H1 (cell line): Measurements from ENCODE around the gene HMCES. TPM values are rescaled to one million over a fixed set of nuclear protein-coding genes. Genes with fewer than 3 reads are reported as not detected.

Experiments used
- CTCF ChIA-PET: fragments of 300-600 bp; sonication (Branson Sonifier 250); formaldehyde crosslinking; loops from one replicate; lab custom pipeline; 2021; ENCODE audit not compliant: partially characterized antibody; lab: Charles Lee
- POLR2A ChIA-PET: fragments of 300-600 bp; sonication (Branson Sonifier 250); formaldehyde crosslinking; loops from one replicate; lab custom pipeline; 2021; ENCODE audit warnings: inconsistent platforms; ENCODE audit not compliant: partially characterized antibody; lab: Charles Lee
- DNase-seq, 2 experiments: peaks; one replicate each; pipeline versions ENCODE4 v3.0.0 to v3.0.0-alpha.2; 2010 to 2022; ENCODE audit warnings: low spot score in 2 of 2, low read depth in 1 of 2, mixed read lengths in 1 of 2
- FAIRE-seq: peaks from 2 replicates; lab custom pipeline; 2011; peaks lifted over from hg19 to GRCh38; lab: Jason Lieb, UNC
- H2AFZ ChIP-seq: 2 replicates; pipeline ENCODE4 v1.8.1; 2012; ENCODE audit warnings: low read length, inconsistent platforms
- H2AK5ac ChIP-seq: 2 replicates; pipeline ENCODE4 v1.6.1; 2013; ENCODE audit warnings: low read depth, low read length
- H2BK120ac ChIP-seq: replicated peaks from 2 replicates; pipeline ENCODE3; 2013; ENCODE audit warnings: low read depth, low read length, inconsistent platforms
- H2BK12ac ChIP-seq: 2 replicates; pipeline ENCODE4 v1.6.1; 2013; ENCODE audit warnings: low read depth, low read length
- H2BK15ac ChIP-seq: 2 replicates; pipeline ENCODE4 v1.6.1; 2013; ENCODE audit warnings: low read length
- H2BK20ac ChIP-seq: 2 replicates; pipeline ENCODE4 v1.6.1; 2013; ENCODE audit warnings: low read length
- H2BK5ac ChIP-seq: 2 replicates; pipeline ENCODE4 v1.6.1; 2013; ENCODE audit warnings: low read depth, low read length
- H3K14ac ChIP-seq: 2 replicates; pipeline ENCODE4 v1.6.1; 2013; ENCODE audit warnings: inconsistent platforms; ENCODE audit not compliant: insufficient read length
- H3K18ac ChIP-seq: 2 replicates; pipeline ENCODE4 v1.6.1; 2013; ENCODE audit warnings: low read length; ENCODE audit errors: extremely low read depth
- H3K23ac ChIP-seq: 2 replicates; pipeline ENCODE4 v1.6.1; 2013; ENCODE audit warnings: inconsistent platforms; ENCODE audit not compliant: insufficient read length
- H3K23me2 ChIP-seq: 2 replicates; pipeline ENCODE4 v1.6.1; 2013; ENCODE audit warnings: low read depth, low read length
- H3K27ac ChIP-seq: 2 replicates; pipeline ENCODE4 v1.6.1; 2011; ENCODE audit warnings: low read depth, low read length, inconsistent platforms
- H3K27me3 ChIP-seq, 4 experiments: replicated peaks in 1 of 4; 1 replicate in 1 of 4; 2 replicates in 3 of 4; pipeline versions ENCODE4 v1.6.1 to v1.8.1; 2011 to 2013; ENCODE audit warnings: low read length in 3 of 4, mild to moderate bottlenecking in 3 of 4, inconsistent platforms in 2 of 4, mixed read lengths in 2 of 4, moderate library complexity in 1 of 4; ENCODE audit not compliant: control insufficient read depth in 3 of 4, insufficient read depth in 3 of 4; ENCODE audit errors: extremely low read depth in 1 of 4
- H3K36me3 ChIP-seq, 4 experiments: 2 replicates each; pipeline versions ENCODE4 v1.6.1 to v1.8.1; 2011 to 2013; ENCODE audit warnings: mild to moderate bottlenecking in 4 of 4, low read length in 3 of 4, moderate library complexity in 2 of 4, control low read depth in 1 of 4, inconsistent platforms in 1 of 4; ENCODE audit not compliant: insufficient read depth in 4 of 4, control insufficient read depth in 2 of 4
- H3K4ac ChIP-seq: replicated peaks from 2 replicates; pipeline ENCODE3; 2013; ENCODE audit warnings: low read length, low read depth, mixed read lengths, inconsistent platforms; ENCODE audit not compliant: insufficient read length
- H3K4me1 ChIP-seq, 4 experiments: replicated peaks in 1 of 4; 1 replicate in 1 of 4; 2 replicates in 3 of 4; pipeline versions ENCODE4 v1.6.1 to v1.8.1; 2011 to 2013; ENCODE audit warnings: low read length in 3 of 4, inconsistent platforms in 2 of 4, mixed read lengths in 1 of 4; ENCODE audit not compliant: insufficient read depth in 4 of 4, control insufficient read depth in 3 of 4
- H3K4me2 ChIP-seq, 2 experiments: 2 replicates each; pipeline versions ENCODE4 v1.6.1 to v1.8.1; 2011 to 2013; ENCODE audit warnings: low read depth in 2 of 2, low read length in 2 of 2, control low read depth in 1 of 2, inconsistent platforms in 1 of 2, mild to moderate bottlenecking in 1 of 2; ENCODE audit not compliant: insufficient read depth in 1 of 2
- H3K4me3 ChIP-seq, 4 experiments: fragments of 200-600, 300-600 bp in 1 of 4; sonication (generic), shearing (Covaris generic), sonication (Bioruptor Twin) in 1 of 4; 2 replicates each; pipeline versions ENCODE4 v1.5.1 to v1.8.1; 2011 to 2016; ENCODE audit warnings: low read length in 4 of 4, low read depth in 3 of 4, control low read depth in 2 of 4, inconsistent platforms in 2 of 4, mild to moderate bottlenecking in 2 of 4, mixed read lengths in 1 of 4, moderate library complexity in 1 of 4; ENCODE audit not compliant: insufficient read depth in 2 of 4; ENCODE audit errors: extremely low read depth in 1 of 4
- H3K56ac ChIP-seq: replicated peaks from 2 replicates; pipeline ENCODE3; 2013; ENCODE audit warnings: low read depth, mild to moderate bottlenecking, mixed read lengths, low read length, inconsistent platforms; ENCODE audit not compliant: insufficient read length
- H3K79me1 ChIP-seq: 2 replicates; pipeline ENCODE4 v1.6.1; 2013; ENCODE audit warnings: low read depth, low read length, control low read depth
- H3K79me2 ChIP-seq, 2 experiments: 2 replicates each; pipeline versions ENCODE4 v1.6.1 to v1.8.1; 2012 to 2013; ENCODE audit warnings: low read length in 2 of 2, mild to moderate bottlenecking in 2 of 2, inconsistent platforms in 1 of 2; ENCODE audit not compliant: insufficient read depth in 2 of 2, control insufficient read depth in 1 of 2
- H3K9ac ChIP-seq, 4 experiments: replicated peaks in 1 of 4; 1 replicate in 1 of 4; 2 replicates in 3 of 4; pipeline versions ENCODE4 v1.6.1 to v1.8.1; 2011 to 2013; ENCODE audit warnings: low read depth in 3 of 4, low read length in 3 of 4, control low read depth in 2 of 4, mild to moderate bottlenecking in 2 of 4, moderate library complexity in 2 of 4, inconsistent platforms in 1 of 4; ENCODE audit errors: extremely low read depth in 1 of 4
- H3K9me3 ChIP-seq, 2 experiments: 2 replicates each; pipeline versions ENCODE4 v1.6.1 to v1.8.1; 2012 to 2013; ENCODE audit warnings: mild to moderate bottlenecking in 2 of 2, moderate library complexity in 2 of 2, control low read depth in 1 of 2, inconsistent platforms in 1 of 2, low read depth in 1 of 2, low read length in 1 of 2, mixed read lengths in 1 of 2; ENCODE audit not compliant: insufficient read depth in 2 of 2
- H4K20me1 ChIP-seq, 2 experiments: replicated peaks in 1 of 2; 2 replicates each; pipeline versions ENCODE3 to v1.8.1; 2011 to 2013; ENCODE audit warnings: inconsistent platforms in 2 of 2, low read length in 2 of 2, mild to moderate bottlenecking in 1 of 2; ENCODE audit not compliant: insufficient read depth in 2 of 2, control insufficient read depth in 1 of 2
- H4K5ac ChIP-seq: 2 replicates; pipeline ENCODE4 v1.6.1; 2013; ENCODE audit warnings: low read length, low read depth, mixed read lengths, inconsistent platforms; ENCODE audit not compliant: insufficient read length
- H4K8ac ChIP-seq: 2 replicates; pipeline ENCODE4 v1.8.0; 2013; ENCODE audit warnings: mild to moderate bottlenecking, moderate library complexity, low read length, inconsistent platforms; ENCODE audit not compliant: insufficient read depth; ENCODE audit errors: extremely low read depth
- H4K91ac ChIP-seq: replicated peaks from 2 replicates; pipeline ENCODE3; 2013; ENCODE audit warnings: low read length, mixed read lengths, inconsistent platforms; ENCODE audit not compliant: insufficient read length
- SP2 ChIP-seq: IDR thresholded peaks from 2 replicates; pipeline ENCODE4 v1.6.1; 2012; ENCODE audit warnings: mild to moderate bottlenecking, low read length, inconsistent platforms
- WGBS, 2 experiments: shearing (Covaris generic) in 1 of 2; methylation state at CpG; one replicate each; pipeline versions ENCODE4 v1.1.6 to v1.1.7; 2013 to 2015; ENCODE audit warnings: low lambda C conversion rate in 2 of 2, mixed read lengths in 2 of 2, inconsistent platforms in 1 of 2, low coverage in 1 of 2, missing lambda C conversion rate in 1 of 2; ENCODE audit not compliant: insufficient replicate concordance in 2 of 2, insufficient coverage in 1 of 2, insufficient read length in 1 of 2; ENCODE audit errors: extremely low coverage in 1 of 2, missing lambda C conversion rate in 1 of 2; 5-methylcytosine and 5-hydroxymethylcytosine counted together
- polyA plus RNA-seq, 7 experiments: library from polyadenylated mRNA; depleted of rRNA in 3 of 7; stranded (reverse) in 5 of 7; unstranded in 2 of 7; fragments of >200 nt in 5 of 7; fragments of 200-250 nt in 2 of 7; gene quantifications; 1 replicate in 5 of 7; 2 replicates in 1 of 7; 4 replicates in 1 of 7; pipeline versions ENCODE4 v1.2.1 to v1.2.3, GENCODE V29; 2011 to 2013; ENCODE audit warnings: missing spikeins in 2 of 7, mixed read lengths in 2 of 7
- total RNA-seq: library from RNA; stranded (reverse); fragmentation: NEBNext Ultra II Directional; extraction: Animal tissue kit (Norgen Biotek cat#: 25700); gene quantifications from 2 replicates; pipeline ENCODE4 v1.2.1, GENCODE V29; 2021

Gene HMCES
- total and polyA plus RNA-seq, 2 of the 8 experiments (the other 6 are each of a cell fraction or from before 2014, with no cell fraction given) = 27.6 to 49.5 TPM

DNA sequence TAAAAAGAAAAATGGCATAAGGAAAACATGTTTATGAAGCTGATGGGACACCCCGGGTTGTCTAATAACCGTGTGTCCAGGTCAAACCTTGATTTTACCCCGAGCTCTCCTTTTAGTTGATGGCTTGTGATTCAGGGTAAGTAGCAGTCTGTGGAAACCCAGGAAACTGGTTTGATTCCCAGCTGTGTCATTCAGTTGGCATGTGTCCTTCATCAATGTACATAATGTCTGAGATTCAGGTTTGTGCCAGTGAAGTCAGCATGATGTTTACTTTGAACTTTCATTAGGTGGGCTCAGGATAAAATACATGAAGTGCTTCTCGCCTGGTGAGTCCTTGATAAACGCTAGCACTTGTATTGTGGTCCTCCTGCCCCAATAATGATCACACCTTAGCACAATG is 33.5 kb upstream of the HMCES start:
- no peak for FAIRE-seq
- no peak overlapping the region for H3K56ac ChIP-seq
- H2BK120ac ChIP-seq = no peak overlapping the region
- H2BK12ac ChIP-seq = no peak overlapping the region
- H3K4me2 ChIP-seq = no peak overlapping the region
- H3K4me3 ChIP-seq = no peak overlapping the region
- no peak overlapping the region for H2AFZ ChIP-seq
- H3K18ac ChIP-seq = no peak overlapping the region
- no peaks in the 10 kb centered on the region for H3K9me3 ChIP-seq
- H4K20me1 ChIP-seq = peaks cover 0 to 1% of the 10 kb centered on the region in 2 experiments
- DNase-seq = no peak
- H3K27me3 ChIP-seq = no peaks in the 10 kb centered on the region
- peaks cover 1 to 3% (median 2%) of the 10 kb centered on the region in 4 experiments; a peak in 5 of 7 replicates for H3K4me1 ChIP-seq
- ChIA-PET POLR2A (interaction anchor here (0.8 to 4.4 kb wide), 10 partner anchors 17 to 82 kb away, joined by 3 to 39 read pairs (median 4); partner anchors contain the start of gene CNBP), CTCF (interaction anchor here (0.5 to 4.6 kb wide), 60 partner anchors 9 to 369 kb away, joined by 3 to 45 read pairs (median 4); partner anchors contain the start of genes CNBP and GP9)
- peaks cover 9% of the 10 kb centered on the region for H3K23me2 ChIP-seq
- peaks cover 0 to 7% of the 10 kb centered on the region in 2 experiments; a peak in 3 of 4 replicates for H3K79me2 ChIP-seq
- no peak overlapping the region for H3K23ac ChIP-seq
- no peak overlapping the region for H3K27ac ChIP-seq
- 90% methylated on average over 5 of the region's 5 CpGs; no CpG with 5 or more reads in 1 of the 2 experiments for WGBS, 2 experiments
- H3K9ac ChIP-seq = no peak overlapping the region
- no peak overlapping the region for H3K14ac ChIP-seq
- H3K79me1 ChIP-seq = peaks cover 4% of the 10 kb centered on the region; the same call in 1 of the 2 replicates
- no peak overlapping the region for H4K8ac ChIP-seq
- no peak overlapping the region for H4K91ac ChIP-seq
- H2BK20ac ChIP-seq = no peak overlapping the region
- H2BK5ac ChIP-seq = no peak overlapping the region
- H4K5ac ChIP-seq = no peak overlapping the region
- H2AK5ac ChIP-seq = no peak overlapping the region
- H2BK15ac ChIP-seq = no peak overlapping the region
- no peak overlapping the region for H3K4ac ChIP-seq
- H3K36me3 ChIP-seq = no peaks in the 10 kb centered on the region
- no peak for TF ChIP-seq SP2
